RWPE2 (cell line): ENCODE results near the gene SSBP3.

ENCODE experiments used
- ATAC-seq: fragments of 200-7000 bp; cut with Tn5 transposase; 3 replicates; pipeline ENCODE4 v1.9.1; 2021; ENCODE audit warnings: low read depth
- DNase-seq: peaks from one replicate; pipeline ENCODE4 v3.0.0-alpha.2; 2020; ENCODE audit warnings: low spot score
- H3K27ac ChIP-seq: fragments of 450-650 bp; 2 replicates; pipeline ENCODE4 v1.5.1; 2017; ENCODE audit warnings: mild to moderate bottlenecking; ENCODE audit not compliant: poor library complexity, severe bottlenecking
- H3K27me3 ChIP-seq: fragments of 250-450 bp; sonication (Bioruptor Pico); 2 replicates; pipeline ENCODE4 v1.5.1; 2021; ENCODE audit warnings: mild to moderate bottlenecking, moderate library complexity; ENCODE audit not compliant: insufficient read depth, poor library complexity, severe bottlenecking
- H3K36me3 ChIP-seq: fragments of 250-450 bp; sonication (Bioruptor Pico); 2 replicates; pipeline ENCODE4 v1.5.1; 2020; ENCODE audit warnings: low read depth, mild to moderate bottlenecking, moderate library complexity
- H3K4me1 ChIP-seq: fragments of 250-450 bp; sonication (Bioruptor Pico); 2 replicates; pipeline ENCODE4 v1.5.1; 2021; ENCODE audit warnings: mild to moderate bottlenecking, moderate library complexity; ENCODE audit not compliant: insufficient read depth, poor library complexity, severe bottlenecking
- H3K4me3 ChIP-seq: fragments of 250-450 bp; sonication (Bioruptor Pico); 2 replicates; pipeline ENCODE4 v1.5.1; 2021; ENCODE audit warnings: mild to moderate bottlenecking, moderate library complexity; ENCODE audit not compliant: severe bottlenecking
- H3K9me3 ChIP-seq: fragments of 250-450 bp; sonication (Bioruptor Pico); 2 replicates; pipeline ENCODE4 v1.5.1; 2021; ENCODE audit warnings: mild to moderate bottlenecking, moderate library complexity; ENCODE audit not compliant: severe bottlenecking
- CTCF ChIP-seq: fragments of 450-650 bp; IDR thresholded peaks from one replicate; pipeline ENCODE4 v1.5.1; 2017; ENCODE audit warnings: mild to moderate bottlenecking, moderate library complexity; ENCODE audit not compliant: poor library complexity, severe bottlenecking

The SSBP3 gene

GRCh38 chr1:54246116-54246721 is 160.0 kb downstream of the SSBP3 start:
- Histone ChIP-seq H3K9me3 (no peaks in the 10 kb centered on the region), H3K4me1 (no peaks in the 10 kb centered on the region), H3K36me3 (no peaks in the 10 kb centered on the region), H3K4me3 (no peak overlapping the region), H3K27me3 (no peaks in the 10 kb centered on the region), H3K27ac (no peak overlapping the region)
- DNase-seq (no peak), ATAC-seq (no peak)
- no peak for TF ChIP-seq CTCF

GRCh38 chr1:54245501-54245900 is 160.7 kb downstream of the SSBP3 start:
- no peak for TF ChIP-seq CTCF

GRCh38 chr1:54244655-54245054 is 161.5 kb downstream of the SSBP3 start:
- DNase-seq, result no peak
- no peak for ATAC-seq
- Histone ChIP-seq H3K4me3 (no peak overlapping the region), H3K9me3 (no peaks in the 10 kb centered on the region), H3K4me1 (no peaks in the 10 kb centered on the region), H3K27me3 (no peaks in the 10 kb centered on the region), H3K27ac (no peak overlapping the region), H3K36me3 (no peaks in the 10 kb centered on the region)
- TF ChIP-seq CTCF, result no peak

More at GRCh38 chr1:54245501-54245900, 160.7 kb downstream of the SSBP3 start:
- Histone ChIP-seq H3K36me3 (no peaks in the 10 kb centered on the region), H3K27ac (no peak overlapping the region), H3K4me1 (no peaks in the 10 kb centered on the region), H3K27me3 (no peaks in the 10 kb centered on the region), H3K9me3 (no peaks in the 10 kb centered on the region), H3K4me3 (no peak overlapping the region)
- DNase-seq (no peak), ATAC-seq (no peak)

GRCh38 chr1:54243022-54243421 is 163.2 kb downstream of the SSBP3 start:
- Histone ChIP-seq H3K9me3 (no peaks in the 10 kb centered on the region), H3K27ac (no peak overlapping the region), H3K4me3 (no peak overlapping the region), H3K4me1 (no peaks in the 10 kb centered on the region), H3K27me3 (no peaks in the 10 kb centered on the region), H3K36me3 (no peaks in the 10 kb centered on the region)
- ATAC-seq (no peak), DNase-seq (no peak)
- no peak for TF ChIP-seq CTCF

GRCh38 chr1:54241364-54241763 is 164.8 kb downstream of the SSBP3 start:
- no peaks in the 10 kb centered on the region for H3K36me3 ChIP-seq
- ATAC-seq (no peak), DNase-seq (no peak)
- no peak overlapping the region for H3K27ac ChIP-seq
- no peaks in the 10 kb centered on the region for H3K4me1 ChIP-seq
- no peaks in the 10 kb centered on the region for H3K27me3 ChIP-seq
- H3K9me3 ChIP-seq, result no peaks in the 10 kb centered on the region
- no peak overlapping the region for H3K4me3 ChIP-seq
- TF ChIP-seq CTCF, result no peak
